H9 (cell line): ENCODE data around the gene CAMTA2. TPM values are rescaled to one million over a fixed set of nuclear protein-coding genes. Genes with fewer than 3 reads are reported as not detected.

Experiments
- DNase-seq: peaks from one replicate; pipeline ENCODE4 v3.0.0-alpha.2; 2017
- H2AFZ ChIP-seq: one replicate; pipeline ENCODE4 v1.6.1; 2013; ENCODE audit warnings: mild to moderate bottlenecking, low read length, control low read depth, moderate library complexity
- H2AK5ac ChIP-seq: 2 replicates; pipeline ENCODE4 v1.6.1; 2013; ENCODE audit warnings: low read length, control low read depth, mixed read lengths; ENCODE audit not compliant: insufficient read length
- H2BK120ac ChIP-seq: one replicate; pipeline ENCODE4 v1.6.1; 2013; ENCODE audit warnings: low read depth, mild to moderate bottlenecking, low read length, control low read depth, inconsistent platforms; ENCODE audit not compliant: poor library complexity, severe bottlenecking
- H2BK12ac ChIP-seq: 2 replicates; pipeline ENCODE4 v1.6.1; 2013; ENCODE audit warnings: low read length, control low read depth, mixed read lengths, low read depth; ENCODE audit not compliant: insufficient read length
- H2BK15ac ChIP-seq: 2 replicates; pipeline ENCODE4 v1.6.1; 2013; ENCODE audit warnings: low read depth, low read length, control low read depth
- H2BK20ac ChIP-seq: one replicate; pipeline ENCODE4 v1.6.1; 2013; ENCODE audit warnings: low read depth, mild to moderate bottlenecking, low read length, control low read depth, inconsistent platforms; ENCODE audit not compliant: poor library complexity, severe bottlenecking
- H2BK5ac ChIP-seq: 2 replicates; pipeline ENCODE4 v1.6.1; 2013; ENCODE audit warnings: low read length, control low read depth, mixed read lengths; ENCODE audit not compliant: insufficient read length
- H3K14ac ChIP-seq: 2 replicates; pipeline ENCODE4 v1.6.1; 2013; ENCODE audit warnings: low read length, control low read depth; ENCODE audit not compliant: insufficient read depth
- H3K18ac ChIP-seq: 2 replicates; pipeline ENCODE4 v1.6.1; 2013; ENCODE audit warnings: low read depth, mild to moderate bottlenecking, mixed read lengths, low read length, control low read depth; ENCODE audit not compliant: insufficient read length
- H3K23ac ChIP-seq: 2 replicates; pipeline ENCODE4 v1.6.1; 2013; ENCODE audit warnings: low read length, control low read depth, mixed read lengths, low read depth; ENCODE audit not compliant: insufficient read length
- H3K23me2 ChIP-seq: 2 replicates; pipeline ENCODE4 v1.6.1; 2013; ENCODE audit warnings: low read depth, mild to moderate bottlenecking, mixed read lengths, low read length, control low read depth; ENCODE audit not compliant: insufficient read length, poor library complexity, severe bottlenecking
- H3K27ac ChIP-seq: 2 replicates; pipeline ENCODE4 v1.5.1; 2013; ENCODE audit warnings: low read length, control low read depth, mixed read lengths, low read depth; ENCODE audit not compliant: insufficient read length
- H3K27me3 ChIP-seq: 2 replicates; pipeline ENCODE4 v1.6.1; 2013; ENCODE audit warnings: low read length, control low read depth, inconsistent platforms; ENCODE audit not compliant: insufficient read depth
- H3K4ac ChIP-seq: 2 replicates; pipeline ENCODE4 v1.6.1; 2013; ENCODE audit warnings: low read depth, mild to moderate bottlenecking, control low read depth, inconsistent platforms, low read length, moderate library complexity
- H3K4me1 ChIP-seq: 2 replicates; pipeline ENCODE4 v1.6.1; 2013; ENCODE audit warnings: low read length, control low read depth, inconsistent platforms; ENCODE audit not compliant: insufficient read depth
- H3K4me2 ChIP-seq: 2 replicates; pipeline ENCODE4 v1.6.1; 2013; ENCODE audit warnings: low read length, control low read depth, mixed read lengths; ENCODE audit not compliant: insufficient read length, insufficient read depth
- H3K56ac ChIP-seq: 2 replicates; pipeline ENCODE4 v1.6.1; 2013; ENCODE audit warnings: low read depth, mild to moderate bottlenecking, mixed read lengths, low read length, control low read depth; ENCODE audit not compliant: insufficient read length
- H3K79me1 ChIP-seq: 2 replicates; pipeline ENCODE4 v1.6.1; 2013; ENCODE audit warnings: low read depth, mild to moderate bottlenecking, moderate library complexity, low read length, control low read depth, inconsistent platforms; ENCODE audit not compliant: insufficient read depth, poor library complexity, severe bottlenecking
- H3K79me2 ChIP-seq: 2 replicates; pipeline ENCODE4 v1.6.1; 2013; ENCODE audit warnings: low read length, control low read depth, inconsistent platforms; ENCODE audit not compliant: insufficient read depth
- H3K9ac ChIP-seq: 2 replicates; pipeline ENCODE4 v1.6.1; 2013; ENCODE audit warnings: low read length, control low read depth, mixed read lengths; ENCODE audit not compliant: insufficient read length; ENCODE audit errors: extremely low read depth
- H3K9me3 ChIP-seq: one replicate; pipeline ENCODE4 v1.6.1; 2013; ENCODE audit warnings: low read depth, low read length, inconsistent platforms; ENCODE audit not compliant: control insufficient read depth
- H3T11ph ChIP-seq: one replicate; pipeline ENCODE4 v1.6.1; 2013; ENCODE audit warnings: mild to moderate bottlenecking, low read length, control low read depth, inconsistent platforms
- H4K20me1 ChIP-seq: one replicate; pipeline ENCODE4 v1.6.1; 2013; ENCODE audit not compliant: control insufficient read depth, insufficient read length, insufficient read depth
- H4K5ac ChIP-seq: 2 replicates; pipeline ENCODE4 v1.6.1; 2013; ENCODE audit warnings: low read depth, mild to moderate bottlenecking, mixed read lengths, low read length, control low read depth; ENCODE audit not compliant: insufficient read length
- H4K8ac ChIP-seq: replicated peaks from 2 replicates; pipeline ENCODE4 v1.6.1; 2013; ENCODE audit warnings: low read length, control low read depth, mixed read lengths, low read depth; ENCODE audit not compliant: insufficient read length
- H4K91ac ChIP-seq: 2 replicates; pipeline ENCODE4 v1.6.1; 2013; ENCODE audit warnings: low read depth, mild to moderate bottlenecking, moderate library complexity, mixed read lengths, low read length, control low read depth; ENCODE audit not compliant: insufficient read length
- H3K27ac Mint-ChIP-seq, 3 experiments: 2 replicates in 2 of 3; 3 replicates in 1 of 3; pipeline ENCODE4 v1.8.0; 2020 to 2021; ENCODE audit warnings: mixed read lengths in 3 of 3, mild to moderate bottlenecking in 1 of 3, moderate library complexity in 1 of 3
- H3K27me3 Mint-ChIP-seq: 2 replicates; pipeline ENCODE4 v1.8.0; 2021; ENCODE audit warnings: low read depth, mild to moderate bottlenecking, moderate library complexity, mixed read lengths
- H3K36me3 Mint-ChIP-seq, 3 experiments: 2 replicates in 2 of 3; 3 replicates in 1 of 3; pipeline ENCODE4 v1.8.0; 2020 to 2021; ENCODE audit warnings: low read depth in 3 of 3, mixed read lengths in 3 of 3; ENCODE audit not compliant: insufficient read depth in 1 of 3
- H3K4me1 Mint-ChIP-seq, 2 experiments: 2 replicates each; pipeline ENCODE4 v1.8.0; 2020; ENCODE audit warnings: mixed read lengths in 2 of 2
- H3K4me3 Mint-ChIP-seq, 2 experiments: 2 replicates in 1 of 2; 3 replicates in 1 of 2; pipeline ENCODE4 v1.8.0; 2020 to 2021; ENCODE audit warnings: mild to moderate bottlenecking in 2 of 2, mixed read lengths in 2 of 2, moderate library complexity in 1 of 2
- H3K9me3 Mint-ChIP-seq, 2 experiments: 2 replicates in 1 of 2; 3 replicates in 1 of 2; pipeline ENCODE4 v1.8.0; 2020; ENCODE audit warnings: mild to moderate bottlenecking in 2 of 2, mixed read lengths in 2 of 2, moderate library complexity in 1 of 2
- WGBS: extraction: QIAGEN DNeasy Blood & Tissue Kit; methylation state at CpG from one replicate; pipeline ENCODE4 v1.1.7; 2013; ENCODE audit warnings: missing lambda C conversion rate, low lambda C conversion rate, mixed read lengths; ENCODE audit not compliant: insufficient read length; ENCODE audit errors: extremely low coverage; 5-methylcytosine and 5-hydroxymethylcytosine counted together
- total RNA-seq: library from RNA; stranded (reverse); gene quantifications from 2 replicates; pipeline ENCODE4 v1.2.1, GENCODE V29; 2021
- TF ChIP-seq, protein P1 (sequence below): fragments of 200-600 bp; sonication (generic); conservative IDR thresholded peaks from 3 replicates; pipeline ENCODE4 v1.8.0; 2021; ENCODE audit warnings: antibody characterized with exemption, mild to moderate bottlenecking

CAMTA2 gene
- total RNA-seq, 1 experiment from 2014 or later: 15.6 TPM

DNA sequence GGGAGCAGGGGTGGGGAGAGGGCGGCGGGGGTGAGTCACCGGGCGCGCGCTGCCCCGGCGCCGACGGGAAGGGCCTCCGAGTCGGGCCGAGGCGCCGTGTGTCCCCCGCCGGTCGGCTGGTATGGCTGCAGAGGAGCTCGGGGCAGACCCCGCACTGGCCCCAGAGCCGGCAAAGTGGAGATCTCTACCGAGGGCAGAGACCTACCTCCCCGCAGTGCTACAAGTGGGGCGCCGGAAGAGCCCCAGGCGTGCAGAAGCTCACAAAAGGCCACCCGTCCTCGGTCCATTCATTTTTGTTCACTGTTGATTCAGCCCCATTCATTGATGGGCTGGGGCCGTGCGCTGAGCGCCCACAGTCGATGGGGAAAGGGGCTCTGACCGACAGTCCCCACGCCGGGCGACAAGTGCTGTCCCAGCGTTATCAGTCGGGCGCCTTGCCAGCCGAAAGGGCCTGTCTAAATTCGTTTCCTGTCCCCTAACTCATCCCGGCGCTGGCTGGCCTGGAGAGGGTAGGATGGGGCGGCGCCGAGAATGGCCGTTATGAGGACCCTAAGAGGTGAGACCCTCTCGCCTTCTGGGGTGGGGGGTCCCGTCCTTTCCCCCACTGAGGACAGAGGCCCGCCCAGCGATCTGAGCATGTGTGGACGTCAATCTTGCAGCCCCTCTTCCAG lies 37.3 kb downstream of the CAMTA2 start:
- Histone ChIP-seq H3K27me3 (no peaks in the 10 kb centered on the region), H2BK12ac (no peak overlapping the region), H3K9me3 (no peaks in the 10 kb centered on the region), H3K23ac (no peak overlapping the region), H2AK5ac (no peak overlapping the region), H3K4ac (no peak overlapping the region), H3K18ac (peak overlapping the region; percentile 80), H4K8ac (no peak overlapping the region), H4K5ac (no peak overlapping the region), H3K56ac (no peak overlapping the region), H2BK120ac (no peak overlapping the region), H2BK15ac (no peak overlapping the region), H4K91ac (no peak overlapping the region), H2AFZ (no peak overlapping the region), H3K79me1 (peaks cover 4% of the 10 kb centered on the region), H3K4me2 (peak overlapping the region; percentile 72), H3T11ph (no peak overlapping the region), H3K14ac (peak overlapping the region; percentile 49; the same call in 1 of the 2 replicates), H3K4me1 (peaks cover 4% of the 10 kb centered on the region; the same call in 1 of the 2 replicates), H3K79me2 (peaks cover 13% of the 10 kb centered on the region; the same call in 1 of the 2 replicates), H4K20me1 (no peaks in the 10 kb centered on the region), H2BK20ac (no peak overlapping the region), H3K27ac (no peak overlapping the region), H3K23me2 (peaks cover 23% of the 10 kb centered on the region), H3K9ac (peak overlapping the region; percentile 6), H2BK5ac (no peak overlapping the region)
- TF ChIP-seq, protein P1, sequence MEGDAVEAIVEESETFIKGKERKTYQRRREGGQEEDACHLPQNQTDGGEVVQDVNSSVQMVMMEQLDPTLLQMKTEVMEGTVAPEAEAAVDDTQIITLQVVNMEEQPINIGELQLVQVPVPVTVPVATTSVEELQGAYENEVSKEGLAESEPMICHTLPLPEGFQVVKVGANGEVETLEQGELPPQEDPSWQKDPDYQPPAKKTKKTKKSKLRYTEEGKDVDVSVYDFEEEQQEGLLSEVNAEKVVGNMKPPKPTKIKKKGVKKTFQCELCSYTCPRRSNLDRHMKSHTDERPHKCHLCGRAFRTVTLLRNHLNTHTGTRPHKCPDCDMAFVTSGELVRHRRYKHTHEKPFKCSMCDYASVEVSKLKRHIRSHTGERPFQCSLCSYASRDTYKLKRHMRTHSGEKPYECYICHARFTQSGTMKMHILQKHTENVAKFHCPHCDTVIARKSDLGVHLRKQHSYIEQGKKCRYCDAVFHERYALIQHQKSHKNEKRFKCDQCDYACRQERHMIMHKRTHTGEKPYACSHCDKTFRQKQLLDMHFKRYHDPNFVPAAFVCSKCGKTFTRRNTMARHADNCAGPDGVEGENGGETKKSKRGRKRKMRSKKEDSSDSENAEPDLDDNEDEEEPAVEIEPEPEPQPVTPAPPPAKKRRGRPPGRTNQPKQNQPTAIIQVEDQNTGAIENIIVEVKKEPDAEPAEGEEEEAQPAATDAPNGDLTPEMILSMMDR: no peak
- Mint-ChIP-seq H3K36me3 (peaks cover 15 to 23% (median 19%) of the 10 kb centered on the region in 3 experiments), H3K4me3 (peak overlapping the region; percentile 87 to 95), H3K27ac (peak overlapping the region; percentile 84 to 94 (median 93)), H3K4me1 (peaks cover 41 to 42% of the 10 kb centered on the region in 2 experiments), H3K27me3 (peaks cover 3% of the 10 kb centered on the region; the same call in 1 of the 2 replicates), H3K9me3 (peaks cover 0 to 2% of the 10 kb centered on the region in 2 experiments; a peak in 2 of 5 replicates)
- peak; percentile 78 for DNase-seq
- no CpG with 5 or more reads among the region's 52 CpGs for WGBS
